ENCODE data around the gene PPP1R13L. TPM values are rescaled to one million over a fixed set of nuclear protein-coding genes. Genes with fewer than 3 reads are reported as not detected.

PPP1R13L gene
- total and polyA plus RNA-seq, 2 experiments from 2014 or later: 3.9 to 6.4 TPM

DNA sequence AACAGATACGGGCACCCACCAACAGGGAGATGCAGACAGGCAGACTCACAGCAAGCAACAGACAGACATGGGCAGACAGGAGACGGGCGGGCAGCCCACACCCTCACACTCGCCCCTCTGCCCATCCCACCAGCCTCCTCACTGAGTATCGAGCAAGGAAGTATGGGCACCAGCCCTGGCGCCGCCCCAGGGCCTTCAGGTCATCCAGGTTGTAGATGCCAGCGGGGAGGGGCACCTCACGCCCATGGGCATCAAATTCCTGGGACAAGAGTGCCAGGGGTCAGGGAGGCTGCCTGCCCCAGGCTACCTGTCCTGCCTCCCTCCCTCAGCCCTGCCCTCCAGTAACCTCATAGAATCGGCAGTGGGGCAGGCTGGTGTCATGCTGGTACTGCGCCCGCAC is 40.2 kb downstream of the PPP1R13L start:
- WGBS, 2 experiments (ENCODE audit: low coverage in 1 of 2, low lambda C conversion rate in 2 of 2, missing lambda C conversion rate in 2 of 2): 87 to 99% methylated on average over 12 of the region's 12 CpGs
- no peak overlapping the region for H2AFZ ChIP-seq
- no peak overlapping the region for H3K4me3 ChIP-seq
- H3K9me3 ChIP-seq (ENCODE audit: low read depth): no peaks in the 10 kb centered on the region
- H3K36me3 ChIP-seq (ENCODE audit: low read depth): peaks cover 5% of the 10 kb centered on the region; the same call in 1 of the 2 replicates
- no peak overlapping the region for H3K27ac ChIP-seq
- peaks cover 14% of the 10 kb centered on the region for H3K79me2 ChIP-seq (ENCODE audit: insufficient read depth)
- no peaks in the 10 kb centered on the region for H3K9me2 ChIP-seq (ENCODE audit: insufficient read depth)
- peaks cover 4% of the 10 kb centered on the region; the same call in 1 of the 2 replicates for H3K4me1 ChIP-seq (ENCODE audit: insufficient read depth)
- in situ Hi-C loops (cut with MboI): no loop called here
- H3K9ac ChIP-seq: no peak overlapping the region
- no peaks in the 10 kb centered on the region for H3K27me3 ChIP-seq (replicated peaks; ENCODE audit: insufficient read depth)
- no peak for DNase-seq
- H3F3A ChIP-seq (ENCODE audit: insufficient read depth): no peaks in the 10 kb centered on the region
- H3K4me2 ChIP-seq (ENCODE audit: unreplicated experiment): no peak overlapping the region
- no peaks in the 10 kb centered on the region for H4K20me1 ChIP-seq (ENCODE audit: insufficient read depth)
- no peak for TF ChIP-seq EZH2phosphoT487 (IDR thresholded peaks at IDR 0.05; ENCODE audit: insufficient read depth, low read depth)
- no peak for TF ChIP-seq EZH2 (IDR thresholded peaks at IDR 0.05; ENCODE audit: insufficient read depth, poor library complexity, severe bottlenecking)

DNA sequence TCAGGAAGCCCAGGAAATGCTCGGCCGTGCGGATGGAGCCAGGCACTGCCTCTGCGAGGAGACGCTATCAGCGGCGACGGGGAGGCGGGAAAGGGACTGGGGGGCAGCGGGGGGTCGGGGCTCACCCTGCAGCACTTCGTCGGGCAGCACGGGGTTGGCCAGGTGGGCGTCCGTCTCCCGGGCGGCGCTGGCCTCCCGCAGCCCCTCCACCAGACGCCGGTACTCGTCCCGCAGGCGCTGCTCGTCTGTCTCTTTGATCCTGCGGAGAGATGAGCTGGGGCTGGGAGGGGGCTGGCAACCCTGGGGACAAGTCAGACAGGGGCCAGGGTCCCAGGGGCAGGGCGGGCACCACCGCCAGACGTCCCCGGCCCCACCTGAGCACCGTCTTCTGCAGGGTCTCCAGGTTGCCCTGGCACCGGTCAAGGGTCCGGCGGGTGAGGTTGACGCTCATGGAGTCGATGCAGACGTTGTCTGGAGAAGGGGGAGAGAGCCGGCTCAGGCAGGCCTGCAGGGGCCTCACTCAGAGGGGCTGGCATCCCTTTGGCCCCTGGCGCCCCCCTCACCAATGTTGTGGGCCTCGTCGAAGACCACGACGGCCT is 40.9 kb downstream of the PPP1R13L start:
- H3F3A ChIP-seq (ENCODE audit: insufficient read depth): no peaks in the 10 kb centered on the region
- peaks cover 7% of the 10 kb centered on the region; the same call in 1 of the 2 replicates for H3K79me2 ChIP-seq (ENCODE audit: insufficient read depth)
- no peaks in the 10 kb centered on the region for H3K9me2 ChIP-seq (ENCODE audit: insufficient read depth)
- H2AFZ ChIP-seq: no peak overlapping the region
- no peak for TF ChIP-seq EZH2 (IDR thresholded peaks at IDR 0.05; ENCODE audit: insufficient read depth, poor library complexity, severe bottlenecking)
- TF ChIP-seq EZH2phosphoT487 (IDR thresholded peaks at IDR 0.05; ENCODE audit: insufficient read depth, low read depth): no peak
- WGBS, 2 experiments (ENCODE audit: low coverage in 1 of 2, low lambda C conversion rate in 2 of 2, missing lambda C conversion rate in 2 of 2): 93 to 97% methylated on average over 18 to 44 of the region's 44 CpGs
- peaks cover 5% of the 10 kb centered on the region; the same call in 1 of the 2 replicates for H3K36me3 ChIP-seq (ENCODE audit: low read depth)
- H3K9ac ChIP-seq: no peak overlapping the region
- in situ Hi-C loops (cut with MboI): no loop called here
- no peak overlapping the region for H3K4me3 ChIP-seq
- H4K20me1 ChIP-seq (ENCODE audit: insufficient read depth): no peaks in the 10 kb centered on the region
- no peaks in the 10 kb centered on the region for H3K9me3 ChIP-seq (ENCODE audit: low read depth)
- no peaks in the 10 kb centered on the region for H3K27me3 ChIP-seq (replicated peaks; ENCODE audit: insufficient read depth)
- H3K4me1 ChIP-seq (ENCODE audit: insufficient read depth): no peaks in the 10 kb centered on the region
- no peak for DNase-seq
- H3K27ac ChIP-seq: no peak overlapping the region
- H3K4me2 ChIP-seq (ENCODE audit: unreplicated experiment): no peak overlapping the region

DNA sequence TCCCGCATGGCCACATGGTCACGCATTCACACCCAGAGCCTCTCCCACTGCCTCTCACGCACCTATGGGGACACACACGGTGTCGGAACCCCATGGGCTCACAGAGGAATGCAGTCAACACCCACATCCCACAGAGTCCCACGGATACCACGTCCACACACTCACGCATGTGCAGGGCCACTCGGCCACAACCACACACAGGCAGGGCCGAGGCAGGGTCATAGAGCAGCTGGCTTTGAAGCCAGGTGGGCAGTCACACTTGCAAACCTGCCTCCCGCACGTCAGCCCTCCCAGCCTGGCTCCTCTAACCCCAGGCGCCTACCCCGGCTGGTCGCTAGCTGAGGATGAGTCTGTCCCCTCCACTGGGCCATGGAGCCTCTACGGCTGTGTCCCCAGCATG is 42.6 kb downstream of the PPP1R13L start:
- TF ChIP-seq EZH2phosphoT487 (IDR thresholded peaks at IDR 0.05; ENCODE audit: insufficient read depth, low read depth) (no peak), EZH2 (IDR thresholded peaks at IDR 0.05; ENCODE audit: insufficient read depth, poor library complexity, severe bottlenecking) (no peak)
- Histone ChIP-seq H3K79me2 (ENCODE audit: insufficient read depth) (no peaks in the 10 kb centered on the region), H3K9me2 (ENCODE audit: insufficient read depth) (no peaks in the 10 kb centered on the region), H3K4me1 (ENCODE audit: insufficient read depth) (no peaks in the 10 kb centered on the region), H4K20me1 (ENCODE audit: insufficient read depth) (no peaks in the 10 kb centered on the region), H3K27me3 (replicated peaks; ENCODE audit: insufficient read depth) (no peaks in the 10 kb centered on the region), H3K36me3 (ENCODE audit: low read depth) (peaks cover 5% of the 10 kb centered on the region; the same call in 1 of the 2 replicates), H3K9ac (no peak overlapping the region), H3F3A (ENCODE audit: insufficient read depth) (no peaks in the 10 kb centered on the region), H3K4me3 (no peak overlapping the region), H3K27ac (no peak overlapping the region), H3K9me3 (ENCODE audit: low read depth) (no peaks in the 10 kb centered on the region), H2AFZ (no peak overlapping the region), H3K4me2 (ENCODE audit: unreplicated experiment) (no peak overlapping the region)
- in situ Hi-C loops (cut with MboI): no loop called here
- DNase-seq: no peak
- 92 to 93% methylated on average over 16 of the region's 16 CpGs for whole genome bisulfite sequencing, 2 experiments (ENCODE audit: low coverage in 1 of 2, low lambda C conversion rate in 2 of 2, missing lambda C conversion rate in 2 of 2)

DNA sequence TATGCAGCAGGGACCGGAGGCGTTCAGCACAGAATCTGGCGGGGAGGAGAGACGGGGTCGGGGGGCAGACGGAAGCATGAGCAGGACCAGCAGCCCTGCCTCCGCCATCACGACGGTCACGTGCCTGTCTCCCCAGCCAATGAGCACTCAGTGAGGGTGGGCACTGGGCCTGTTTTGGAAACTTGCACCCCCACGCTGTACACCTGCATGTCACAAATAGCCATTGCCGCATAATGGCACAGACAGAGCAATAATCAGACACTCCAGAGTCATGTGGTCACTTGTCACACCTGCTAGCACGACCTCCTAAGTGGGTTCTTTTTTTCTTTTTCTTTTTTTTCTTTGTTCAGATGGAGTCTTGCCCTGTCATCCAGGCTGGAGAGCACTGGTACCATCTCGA is 43.3 kb downstream of the PPP1R13L start:
- Histone ChIP-seq H3K9me2 (ENCODE audit: insufficient read depth) (no peaks in the 10 kb centered on the region), H3K4me3 (no peak overlapping the region), H3K27ac (no peak overlapping the region), H3K9ac (no peak overlapping the region), H3K36me3 (ENCODE audit: low read depth) (peaks cover 10% of the 10 kb centered on the region; the same call in 1 of the 2 replicates), H3K4me1 (ENCODE audit: insufficient read depth) (no peaks in the 10 kb centered on the region), H3K79me2 (ENCODE audit: insufficient read depth) (no peaks in the 10 kb centered on the region), H2AFZ (no peak overlapping the region), H3K27me3 (replicated peaks; ENCODE audit: insufficient read depth) (no peaks in the 10 kb centered on the region), H3K4me2 (ENCODE audit: unreplicated experiment) (no peak overlapping the region), H3F3A (ENCODE audit: insufficient read depth) (no peaks in the 10 kb centered on the region), H3K9me3 (ENCODE audit: low read depth) (no peaks in the 10 kb centered on the region), H4K20me1 (ENCODE audit: insufficient read depth) (no peaks in the 10 kb centered on the region)
- no peak for TF ChIP-seq EZH2phosphoT487 (IDR thresholded peaks at IDR 0.05; ENCODE audit: insufficient read depth, low read depth)
- TF ChIP-seq EZH2 (IDR thresholded peaks at IDR 0.05; ENCODE audit: insufficient read depth, poor library complexity, severe bottlenecking): no peak
- in situ Hi-C loops (cut with MboI): no loop called here
- WGBS, 2 experiments (ENCODE audit: low coverage in 1 of 2, low lambda C conversion rate in 2 of 2, missing lambda C conversion rate in 2 of 2): 89% methylated on average over 11 of the region's 14 CpGs
- DNase-seq: no peak

Measured in GM23248 (cell line).